ENCODE results near the gene MRPL51. TPM values are rescaled to one million over a fixed set of nuclear protein-coding genes. Genes with fewer than 3 reads are reported as not detected.

MRPL51 gene
- total RNA-seq: 33.0 TPM

GRCh38 chr12:6492838-6493496 lies at the start of gene MRPL51:
Gene MRPL51, minus strand, starts transcription at chr12:6493262. Its CDS starts 126 bp downstream, at chr12:6493136.

GRCh38 chr12:6533923-6534694 lies 41.0 kb upstream of the MRPL51 start, which contains the start of gene GAPDH:
Gene GAPDH, plus strand, starts transcription at chr12:6534517. Its CDS starts 316 bp downstream, at chr12:6534833.

GRCh38 chr12:6493497-6494257 lies 615 bp upstream of the MRPL51 start, which contains the start of gene NCAPD2:
Gene NCAPD2, plus strand, starts transcription at chr12:6494102. Its CDS starts 997 bp downstream, at chr12:6495099.

GRCh38 chr12:6470375-6471163 lies 22.5 kb downstream of the MRPL51 start, which contains the start of gene VAMP1:
Gene VAMP1, minus strand, starts transcription at chr12:6470677. Its CDS starts 146 bp downstream, at chr12:6470531.

GRCh38 chr12:6451348-6452244 lies 41.5 kb downstream of the MRPL51 start, which contains the start of gene TAPBPL:
Gene TAPBPL, plus strand, starts transcription at chr12:6452042. Its CDS starts 207 bp downstream, at chr12:6452249.

GRCh38 chr12:6444704-6445688 lies 48.1 kb downstream of the MRPL51 start, which contains the start of gene CD27:
Gene CD27, plus strand, starts transcription at chr12:6444955. Its CDS starts 141 bp downstream, at chr12:6445096.

Other genes starting within 250 kb of the MRPL51 start
- 0.23 TPM for gene PLEKHG6, start 182.6 kb downstream of the MRPL51 start, total RNA-seq
- gene TNFRSF1A, start 151.2 kb downstream of the MRPL51 start, total RNA-seq: 12.5 TPM
- not detected for gene SCNN1A, start 117.7 kb downstream of the MRPL51 start, total RNA-seq
- 4.4 TPM for gene LTBR, start 109.1 kb downstream of the MRPL51 start, total RNA-seq
- gene CD27, start 48.3 kb downstream of the MRPL51 start, total RNA-seq: 0.46 TPM
- 2.8 TPM for gene TAPBPL, start 41.2 kb downstream of the MRPL51 start, total RNA-seq
- gene VAMP1, start 22.6 kb downstream of the MRPL51 start, total RNA-seq: 27.2 TPM
- 17.8 TPM for gene NCAPD2, start 840 bp upstream of the MRPL51 start, total RNA-seq
- gene GAPDH, start 41.3 kb upstream of the MRPL51 start, total RNA-seq: 2,434 TPM
- gene IFFO1, start 62.8 kb upstream of the MRPL51 start, total RNA-seq: 5.5 TPM
- 13.8 TPM for gene NOP2, start 75.0 kb upstream of the MRPL51 start, total RNA-seq
- gene CHD4, start 114.1 kb upstream of the MRPL51 start, total RNA-seq: 204 TPM
- gene LPAR5, start 142.7 kb upstream of the MRPL51 start, total RNA-seq: 1.2 TPM
- gene ACRBP, start 154.2 kb upstream of the MRPL51 start, total RNA-seq: 0.46 TPM
- gene ING4, start 169.9 kb upstream of the MRPL51 start, total RNA-seq: 61.6 TPM
- gene ZNF384, start 196.1 kb upstream of the MRPL51 start, total RNA-seq: 17.3 TPM
- gene PIANP, start 207.6 kb upstream of the MRPL51 start, total RNA-seq: 4.4 TPM
- 41.5 TPM for gene COPS7A, start 230.8 kb upstream of the MRPL51 start, total RNA-seq

Measured in diencephalon (tissue), 1 donor.